ENCODE data around the gene UBXN10.

DNA sequence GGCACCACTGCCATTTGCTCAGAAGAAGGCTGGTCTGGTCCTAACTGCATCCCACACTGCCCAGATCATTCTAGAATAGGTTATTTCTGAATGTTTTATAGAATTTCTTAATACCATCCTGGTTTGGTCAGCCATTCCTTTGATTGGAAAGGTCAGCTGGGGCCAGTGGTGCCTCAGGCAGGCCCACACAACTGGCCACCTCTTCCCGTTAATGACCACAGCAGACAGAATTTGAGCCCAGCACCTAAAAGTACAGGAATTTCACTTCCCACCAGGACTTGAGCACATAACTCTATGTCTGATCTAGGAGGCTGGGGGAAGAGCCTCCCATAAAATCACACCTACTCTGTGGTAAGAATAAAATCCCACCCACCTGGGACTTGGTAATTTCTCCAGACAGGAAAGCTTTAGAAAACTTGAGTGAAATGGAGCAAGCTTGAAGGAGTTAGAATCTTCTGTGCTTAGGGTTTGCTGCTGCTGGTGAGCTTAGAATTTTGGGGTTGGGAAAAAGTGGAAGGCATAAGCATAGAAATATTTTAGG lies 7.0 kb downstream of the UBXN10 start:
- TF ChIP-seq, protein P1, sequence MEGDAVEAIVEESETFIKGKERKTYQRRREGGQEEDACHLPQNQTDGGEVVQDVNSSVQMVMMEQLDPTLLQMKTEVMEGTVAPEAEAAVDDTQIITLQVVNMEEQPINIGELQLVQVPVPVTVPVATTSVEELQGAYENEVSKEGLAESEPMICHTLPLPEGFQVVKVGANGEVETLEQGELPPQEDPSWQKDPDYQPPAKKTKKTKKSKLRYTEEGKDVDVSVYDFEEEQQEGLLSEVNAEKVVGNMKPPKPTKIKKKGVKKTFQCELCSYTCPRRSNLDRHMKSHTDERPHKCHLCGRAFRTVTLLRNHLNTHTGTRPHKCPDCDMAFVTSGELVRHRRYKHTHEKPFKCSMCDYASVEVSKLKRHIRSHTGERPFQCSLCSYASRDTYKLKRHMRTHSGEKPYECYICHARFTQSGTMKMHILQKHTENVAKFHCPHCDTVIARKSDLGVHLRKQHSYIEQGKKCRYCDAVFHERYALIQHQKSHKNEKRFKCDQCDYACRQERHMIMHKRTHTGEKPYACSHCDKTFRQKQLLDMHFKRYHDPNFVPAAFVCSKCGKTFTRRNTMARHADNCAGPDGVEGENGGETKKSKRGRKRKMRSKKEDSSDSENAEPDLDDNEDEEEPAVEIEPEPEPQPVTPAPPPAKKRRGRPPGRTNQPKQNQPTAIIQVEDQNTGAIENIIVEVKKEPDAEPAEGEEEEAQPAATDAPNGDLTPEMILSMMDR (IDR thresholded peaks at IDR 0.05; ENCODE audit: low read length) = no peak
- TF ChIP-seq EZH2 (optimal IDR thresholded peaks at IDR 0.05; ENCODE audit: low read depth, low read length) = no peak

Measured in MM.1S (cell line).